Measurements from ENCODE around the gene PPP2R5C.
"Not testable (repeated sequence)": the region's sequence is repeated elsewhere in the genome, so short reads cannot be mapped to it uniquely, and the experiment has no call there.

Gene PPP2R5C

DNA sequence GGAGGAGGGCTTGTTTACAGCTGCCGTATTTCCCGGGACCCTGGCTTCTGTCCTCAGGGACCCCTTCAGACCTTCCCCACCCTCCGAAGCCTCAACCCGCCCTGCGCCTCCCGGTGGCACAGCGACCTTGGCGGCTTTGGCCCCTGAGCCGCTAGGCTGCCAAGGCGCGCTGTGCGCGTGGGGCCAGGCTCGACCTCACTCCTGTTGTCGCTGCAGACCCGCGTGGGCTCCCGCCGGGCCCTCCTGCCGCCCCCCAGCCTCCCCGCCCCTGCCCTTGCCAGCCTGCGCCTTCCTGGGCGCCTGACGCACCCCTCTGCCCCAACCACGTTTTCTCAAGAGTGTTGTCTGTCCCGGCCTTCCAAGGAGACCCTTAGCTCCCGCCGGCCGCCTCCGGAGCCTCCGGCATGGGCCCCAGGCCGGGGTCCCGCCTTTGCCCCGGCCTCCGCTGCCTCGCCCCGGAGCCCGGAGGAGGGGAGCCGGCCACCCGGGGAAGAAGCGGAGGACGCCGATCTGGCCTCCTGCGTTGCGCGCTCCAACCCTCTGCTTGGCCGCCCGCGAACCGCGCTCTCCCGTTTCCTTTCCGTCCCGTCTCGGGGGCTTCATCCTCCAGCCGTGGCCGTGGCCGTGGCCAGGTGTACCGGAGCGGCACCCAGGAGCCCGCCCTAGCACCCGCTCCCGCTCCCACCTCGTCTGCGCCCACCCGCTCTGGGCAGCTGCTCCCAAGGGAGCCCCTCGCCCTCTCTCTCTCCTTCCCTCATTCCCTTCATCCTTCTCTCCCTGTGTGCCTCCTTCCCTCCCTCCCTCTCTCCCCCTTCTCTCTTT, 19.9 kb downstream of the PPP2R5C start:
- DNase-seq (ENCODE audit: low read depth) = no peak

DNA sequence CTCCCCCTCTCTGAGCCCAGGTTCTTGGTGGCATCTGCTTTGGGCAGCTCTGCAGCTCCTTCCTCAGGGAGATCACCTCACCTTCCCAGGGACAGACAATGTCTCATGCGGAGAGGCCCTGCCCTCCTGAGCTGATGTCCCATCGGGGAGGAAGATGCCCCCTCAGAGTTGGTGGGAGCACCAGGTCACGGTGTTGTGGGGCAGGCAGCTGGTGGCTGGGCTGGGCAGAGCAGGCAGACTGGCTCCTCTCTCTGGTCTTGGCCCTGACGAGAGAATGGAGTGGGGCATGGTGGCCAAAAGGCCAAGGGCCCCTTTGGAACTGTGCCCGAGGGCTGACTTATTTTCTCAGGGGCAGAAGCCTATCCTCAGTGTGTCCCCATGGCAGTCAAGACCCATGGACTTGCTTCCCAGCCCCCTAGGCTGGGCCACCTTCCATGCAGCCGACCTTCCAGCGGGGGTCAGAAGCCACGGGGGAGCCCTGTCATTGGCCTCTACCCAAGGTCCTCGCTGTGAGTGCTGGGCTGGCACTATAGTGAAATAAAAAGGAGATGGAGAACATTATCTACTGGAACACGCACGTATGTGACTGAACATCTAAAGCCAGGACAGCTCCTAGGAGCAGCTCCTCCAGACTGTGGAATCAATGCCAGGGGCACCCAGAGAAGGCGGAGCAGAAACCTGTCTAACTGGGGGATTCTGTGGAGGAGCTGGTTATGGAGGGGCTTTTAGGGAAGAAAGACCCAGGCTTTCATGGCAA, 21.9 kb downstream of the PPP2R5C start:
- DNase-seq (ENCODE audit: low read depth) = no peak

DNA sequence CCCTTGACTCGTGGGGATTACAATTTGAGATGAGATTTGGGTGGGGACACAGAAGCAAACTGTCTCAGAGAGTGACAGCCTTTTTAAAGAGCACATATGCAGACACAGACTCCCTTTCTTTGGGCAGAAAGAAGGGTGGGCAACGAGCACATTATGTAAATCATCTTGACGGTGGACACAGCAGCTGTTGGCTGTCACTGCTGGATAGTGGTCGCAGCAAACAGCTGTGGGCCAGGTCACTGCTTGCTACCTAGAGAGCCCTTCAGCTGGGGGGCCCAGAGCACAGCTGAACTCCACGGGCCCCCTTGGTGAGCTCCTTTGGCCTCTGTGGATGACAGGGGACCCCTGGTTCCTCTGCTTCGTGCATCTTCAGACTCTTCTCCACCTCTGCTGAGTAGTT, 23.1 kb downstream of the PPP2R5C start:
- DNase-seq (ENCODE audit: low read depth) = no peak

DNA sequence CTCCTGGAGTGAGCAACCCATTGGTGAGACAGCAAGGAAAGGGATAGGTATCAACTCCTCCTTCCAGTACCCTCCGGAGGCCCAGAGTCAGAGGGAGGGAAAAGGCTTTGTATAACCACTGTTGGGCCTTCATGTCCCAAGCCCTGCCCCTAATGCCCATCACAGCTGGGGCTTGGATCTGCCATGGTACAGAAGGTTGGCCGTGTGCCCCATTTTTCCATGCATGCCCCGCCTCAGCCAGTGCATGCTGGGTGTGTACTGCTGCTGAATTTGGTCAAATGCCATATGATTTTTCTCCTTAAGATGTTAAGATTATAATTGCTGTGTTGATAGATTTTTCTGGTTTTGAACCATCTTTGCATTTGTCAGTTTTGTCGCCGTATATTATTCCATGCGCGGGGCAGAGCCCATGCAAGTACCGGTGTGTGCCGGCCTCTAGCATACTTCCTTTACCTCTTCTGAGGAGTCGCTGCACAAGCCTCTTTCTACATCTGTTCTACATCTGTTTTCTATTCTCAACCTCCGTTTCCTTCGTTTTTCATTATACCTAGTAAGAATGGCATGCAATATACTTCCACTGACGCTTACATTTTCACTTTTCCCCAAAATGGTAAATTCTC, 26.6 kb downstream of the PPP2R5C start:
- no peak for DNase-seq (ENCODE audit: low read depth)

DNA sequence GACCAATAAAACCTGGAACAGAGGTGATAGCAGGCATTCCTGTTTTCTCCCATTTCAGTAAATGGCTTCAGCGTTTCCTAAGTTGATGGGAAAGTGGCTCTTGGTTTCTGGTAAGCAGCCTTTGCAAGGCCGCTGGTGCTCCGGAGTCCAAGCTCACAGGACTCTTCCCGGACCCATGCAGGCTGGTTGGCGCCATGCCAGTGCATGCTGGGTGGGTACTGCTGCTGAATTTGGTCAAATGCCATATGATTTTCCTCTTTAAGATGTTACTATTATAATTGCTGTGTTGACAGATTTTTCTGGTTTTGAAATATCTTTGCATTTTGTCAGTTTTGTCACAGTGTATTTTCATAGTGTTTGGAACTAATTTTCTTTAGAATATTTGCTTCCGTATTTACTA, 27.7 kb downstream of the PPP2R5C start:
- DNase-seq (ENCODE audit: low read depth) = no peak

DNA sequence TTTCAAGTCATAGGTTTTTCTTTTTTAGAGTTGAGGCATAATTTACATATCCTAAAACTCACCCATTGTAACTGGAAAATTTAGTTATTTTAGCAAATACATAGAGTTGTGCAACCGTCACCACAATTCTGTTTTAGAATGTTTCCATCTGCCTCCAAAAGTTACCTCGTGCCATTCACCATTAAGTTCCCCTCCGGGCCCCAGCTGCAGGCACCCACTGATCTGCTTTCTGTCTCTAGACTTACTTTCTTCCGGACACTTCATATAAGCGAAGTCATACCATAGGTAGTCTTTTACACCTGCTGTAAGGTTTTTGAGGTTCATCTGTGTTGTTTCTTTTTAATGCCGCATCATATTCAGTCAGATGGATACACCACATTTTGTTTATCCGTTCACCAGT, 28.7 kb downstream of the PPP2R5C start:
- no peak for DNase-seq (ENCODE audit: low read depth)

DNA sequence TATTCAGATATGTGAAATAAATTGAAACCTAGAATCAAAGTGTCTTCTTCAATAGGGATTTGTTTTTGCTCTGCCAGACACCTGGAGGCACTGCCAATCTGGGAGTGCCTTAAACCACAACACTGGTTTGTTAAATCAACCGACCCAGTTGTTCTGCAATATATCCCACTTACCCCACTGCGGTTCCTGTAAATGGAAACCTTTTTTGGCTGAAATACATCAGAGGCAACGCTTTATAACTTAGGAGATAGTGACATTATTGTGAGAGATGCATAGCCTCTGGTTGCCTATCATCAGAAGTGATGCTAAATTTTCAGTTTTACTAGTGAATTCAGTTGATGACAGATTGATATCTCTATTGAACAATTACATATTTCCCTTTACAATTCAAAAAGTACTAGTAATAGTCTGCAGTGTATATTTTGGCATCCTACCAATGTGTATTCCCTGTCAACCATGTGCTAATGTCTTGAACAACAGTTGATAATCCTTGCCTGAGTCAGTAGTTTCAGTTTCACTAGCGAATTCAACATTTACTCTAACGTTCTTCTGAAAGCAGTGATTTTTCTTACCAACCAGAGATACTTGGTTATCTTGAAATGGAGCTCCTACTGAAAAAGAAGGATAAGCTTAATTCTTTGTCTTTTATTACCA, 30.5 kb downstream of the PPP2R5C start:
- no peak for DNase-seq (ENCODE audit: low read depth)

DNA sequence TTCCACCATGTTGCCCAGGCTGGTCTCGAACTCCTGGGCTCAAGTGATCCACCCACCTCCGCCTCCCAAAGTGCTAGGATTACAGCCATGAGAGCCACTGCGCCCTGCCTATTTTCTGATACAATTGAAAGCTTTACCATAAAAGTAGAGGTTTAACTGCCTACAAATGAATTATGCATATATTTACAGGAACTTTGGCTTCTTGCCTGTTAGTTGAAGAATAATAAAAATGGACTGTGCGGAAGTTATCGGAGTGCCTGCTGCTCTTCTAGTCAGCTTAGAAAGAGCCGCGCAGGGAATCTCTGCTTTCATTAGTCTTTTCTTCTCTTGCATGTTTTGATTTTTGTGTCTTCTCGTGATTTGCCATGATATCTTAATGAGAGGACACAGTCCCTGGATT, 34.5 kb downstream of the PPP2R5C start:
- no peak for DNase-seq (ENCODE audit: low read depth)

DNA sequence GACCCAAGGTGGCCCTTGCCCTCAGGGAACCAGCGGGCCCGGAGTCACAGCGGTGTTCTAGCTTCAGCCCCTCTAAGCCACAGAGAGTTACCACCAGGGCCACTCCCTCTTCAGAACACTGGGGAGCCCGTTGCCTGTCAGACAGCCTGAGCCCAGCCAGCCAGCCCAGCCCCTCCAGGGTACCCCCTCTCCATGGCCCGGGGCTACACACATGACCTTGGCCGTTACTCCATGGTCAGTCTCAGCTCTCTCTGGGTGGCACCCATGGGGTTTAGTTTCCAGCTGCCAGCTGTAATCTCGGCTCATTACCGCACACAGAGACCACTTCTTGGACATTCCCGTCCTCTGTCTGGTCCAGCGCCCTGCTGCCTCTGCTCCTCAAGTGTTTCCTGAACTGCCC, 35.0 kb downstream of the PPP2R5C start:
- no peak for DNase-seq (ENCODE audit: low read depth)

DNA sequence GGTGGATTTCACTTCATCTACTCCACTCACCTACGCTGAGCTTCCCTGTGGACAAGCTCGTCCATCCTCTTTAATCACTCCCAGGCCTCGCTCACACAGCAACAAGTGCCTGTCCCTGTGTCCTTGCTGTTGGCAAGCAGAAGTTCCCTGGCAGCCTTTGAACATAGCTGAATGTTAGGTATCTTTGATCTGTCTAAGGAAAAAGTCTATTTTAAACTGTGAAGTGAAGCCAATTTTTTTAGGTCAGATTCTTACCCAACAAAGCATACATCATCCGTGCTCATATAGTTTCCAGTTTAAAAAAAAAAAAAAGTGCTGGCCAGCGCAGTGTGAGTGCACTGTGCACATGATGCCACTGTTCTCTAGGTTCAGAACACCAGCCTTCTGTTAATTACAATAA, 36.3 kb downstream of the PPP2R5C start:
- DNase-seq (ENCODE audit: low read depth) = no peak

DNA sequence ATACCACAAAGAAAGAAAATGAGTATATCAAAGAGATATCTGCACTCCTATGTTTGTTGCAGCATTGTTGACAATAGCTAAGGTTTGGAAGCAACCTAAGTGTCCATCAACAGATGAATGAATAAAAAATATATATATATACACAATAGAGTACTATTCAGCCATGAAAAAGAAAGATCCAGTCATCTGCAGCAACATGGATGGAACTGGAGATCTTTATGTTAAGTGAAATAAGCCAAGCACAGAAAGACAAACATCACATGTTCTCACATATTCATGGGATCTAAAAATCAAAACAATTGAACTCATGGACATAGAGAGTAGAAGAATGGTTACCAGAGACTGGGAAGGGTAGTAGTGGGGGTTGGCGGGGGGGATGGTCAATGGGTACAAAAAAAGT, 42.9 kb downstream of the PPP2R5C start:
- not testable (repeated sequence) for DNase-seq (ENCODE audit: low read depth)

DNA sequence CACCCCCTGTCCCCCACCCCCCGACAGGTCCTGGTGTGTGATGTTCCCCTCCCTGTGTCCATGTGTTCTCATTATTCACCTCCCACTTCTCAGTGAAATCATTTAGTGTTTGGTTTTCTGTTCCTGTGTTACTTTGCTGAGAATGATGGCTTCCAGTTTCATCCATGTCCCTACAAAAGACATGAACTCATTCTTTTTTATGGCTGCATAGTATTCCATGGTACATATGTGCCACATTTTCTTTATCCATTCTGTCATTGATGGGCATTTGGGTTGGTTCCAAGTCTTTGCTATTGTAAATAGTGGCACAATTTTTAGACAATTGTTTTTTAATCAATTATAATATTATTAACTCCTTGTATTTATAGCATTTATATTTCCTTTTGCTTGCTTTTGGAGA, 44.7 kb downstream of the PPP2R5C start:
- DNase-seq (ENCODE audit: low read depth) = not testable (repeated sequence)

DNA sequence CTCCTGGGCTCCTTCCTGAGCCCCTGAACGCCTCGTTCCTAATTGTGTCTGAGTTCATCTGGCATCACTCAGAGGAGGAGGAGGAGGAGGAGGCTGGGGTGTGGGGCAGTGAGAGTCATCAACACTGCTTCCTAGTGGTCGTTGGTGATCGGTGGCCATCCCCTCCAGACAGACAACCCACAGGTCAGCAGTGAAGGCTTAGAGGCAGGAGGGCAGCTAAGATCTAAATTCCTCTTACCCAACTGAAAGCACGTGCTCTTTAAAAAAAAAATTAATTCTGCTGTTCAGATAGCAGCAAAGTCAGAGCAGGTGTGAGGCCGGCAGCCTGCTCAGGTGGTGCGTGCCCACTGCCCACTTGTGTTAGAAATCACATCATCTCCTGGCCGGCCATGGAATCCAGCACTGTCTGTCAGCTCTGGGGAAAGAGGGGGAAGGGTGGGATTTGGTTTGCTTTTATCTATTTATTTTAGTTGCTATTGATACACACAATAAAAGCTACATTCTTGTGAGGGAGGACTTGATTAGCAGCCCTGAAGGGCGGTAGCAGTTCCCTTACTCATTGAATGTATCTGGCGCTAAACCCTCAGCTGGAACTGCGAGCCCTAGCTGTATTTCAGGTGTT, 46.6 kb downstream of the PPP2R5C start:
- no peak for DNase-seq (ENCODE audit: low read depth)

DNA sequence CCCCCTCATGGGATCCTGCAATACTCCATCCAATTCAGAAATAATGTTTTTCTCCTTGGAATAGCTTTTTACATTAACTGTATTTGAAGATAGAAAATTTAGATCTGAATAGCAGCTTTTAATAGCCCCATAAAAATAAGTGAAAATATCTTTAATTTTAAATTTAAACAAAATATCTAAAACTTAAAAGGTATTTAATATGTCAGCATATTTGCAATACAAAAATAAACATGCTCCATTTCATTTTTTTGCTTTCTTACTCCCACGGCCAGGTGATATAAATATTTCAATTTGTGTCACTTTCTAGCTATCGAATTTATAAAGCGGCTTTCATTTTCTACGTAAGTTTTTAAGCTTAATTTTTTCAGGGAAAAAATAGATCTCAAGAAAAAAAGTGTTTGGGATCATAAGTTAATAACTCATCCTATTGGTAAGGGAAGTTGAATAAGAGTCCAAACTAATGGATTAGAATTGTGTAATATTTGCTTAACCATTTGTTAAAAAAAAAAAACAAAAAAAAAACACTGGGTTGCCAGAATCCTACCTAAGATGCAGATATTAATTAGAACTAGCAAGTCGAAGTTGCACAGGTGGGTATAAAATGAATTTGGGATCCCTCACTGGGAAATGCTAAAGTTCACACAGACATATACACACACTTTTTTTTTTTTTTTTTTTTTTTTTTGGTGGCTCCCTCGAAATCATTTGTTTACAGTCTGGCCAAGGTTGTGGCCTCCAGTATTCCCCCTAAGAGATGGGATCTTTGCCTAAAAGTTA, 47.6 kb downstream of the PPP2R5C start:
- DNase-seq (ENCODE audit: low read depth) = no peak

DNA sequence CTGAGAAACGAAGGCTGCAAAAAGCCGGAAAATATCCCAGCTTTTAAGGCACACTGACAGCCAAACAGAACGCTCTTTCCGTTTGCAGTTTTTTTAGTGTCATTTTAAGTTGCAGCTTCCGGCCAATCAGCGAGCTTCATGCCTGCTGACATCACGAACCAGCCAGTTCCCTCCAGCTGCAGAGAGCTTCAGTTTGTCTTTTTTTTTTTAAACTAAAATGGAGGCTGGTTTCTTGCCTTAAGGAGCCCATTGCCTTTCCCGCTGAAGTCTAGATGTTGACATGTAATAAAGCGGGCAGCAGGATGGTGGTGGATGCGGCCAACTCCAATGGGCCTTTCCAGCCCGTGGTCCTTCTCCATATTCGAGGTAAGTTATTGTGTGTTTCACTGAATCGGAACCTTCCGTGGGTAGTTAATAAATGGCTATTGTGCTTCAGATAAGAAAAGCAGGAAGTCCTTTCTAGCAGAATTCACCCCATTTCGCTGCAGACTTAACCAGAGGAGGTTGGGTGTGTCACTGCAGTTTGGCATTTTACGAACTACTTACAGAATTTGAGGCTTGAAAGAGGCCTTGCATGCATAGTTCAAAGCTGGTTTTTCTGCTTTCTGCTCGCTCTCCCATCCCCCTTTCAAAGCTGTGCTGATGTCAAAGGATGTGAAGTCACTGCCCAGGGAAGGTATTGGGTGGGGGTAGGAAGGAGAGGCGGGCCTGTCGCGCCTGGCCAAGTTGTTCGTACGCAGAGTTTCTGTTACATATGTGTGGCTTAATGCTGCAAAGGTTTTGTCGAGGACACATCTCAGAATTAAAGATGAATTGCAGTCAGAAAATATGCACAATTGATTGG, 48.4 kb downstream of the PPP2R5C start:
- peak; percentile 71 for DNase-seq (ENCODE audit: low read depth)

DNA sequence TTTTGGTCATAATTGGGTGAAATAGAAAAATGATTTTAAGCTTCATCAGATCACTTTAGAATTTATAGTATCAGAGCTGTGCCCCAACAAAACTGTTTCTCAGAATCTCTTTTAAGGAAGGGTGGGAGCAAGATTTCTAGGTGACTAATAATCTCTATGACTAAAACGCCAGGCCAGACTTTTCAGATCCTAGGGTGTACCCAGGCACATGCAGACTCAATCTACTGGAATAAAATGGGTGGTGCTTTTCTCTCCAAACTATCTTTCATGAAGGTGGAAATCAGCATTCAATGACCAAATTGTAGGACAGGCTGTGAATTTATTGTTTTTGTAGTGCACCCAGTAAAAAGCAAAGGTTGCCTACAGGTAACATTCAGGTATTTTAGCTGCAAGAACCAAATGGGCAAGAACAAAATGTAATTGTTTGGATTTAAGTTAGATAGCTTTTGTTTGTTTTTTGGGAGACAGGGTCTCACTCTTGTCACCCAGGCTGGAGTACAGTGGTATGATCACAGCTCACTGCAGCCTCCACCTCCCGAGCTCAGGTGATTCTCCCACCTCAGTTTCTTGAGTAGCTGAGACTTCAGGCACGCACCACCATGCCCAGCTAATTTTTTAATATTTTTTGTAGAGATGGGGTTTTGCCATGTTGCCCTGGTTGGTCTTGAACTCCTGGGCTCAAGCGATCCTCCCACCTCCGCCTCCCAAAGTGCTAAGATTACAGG, 49.5 kb downstream of the PPP2R5C start:
- no peak for DNase-seq (ENCODE audit: low read depth)

DNA sequence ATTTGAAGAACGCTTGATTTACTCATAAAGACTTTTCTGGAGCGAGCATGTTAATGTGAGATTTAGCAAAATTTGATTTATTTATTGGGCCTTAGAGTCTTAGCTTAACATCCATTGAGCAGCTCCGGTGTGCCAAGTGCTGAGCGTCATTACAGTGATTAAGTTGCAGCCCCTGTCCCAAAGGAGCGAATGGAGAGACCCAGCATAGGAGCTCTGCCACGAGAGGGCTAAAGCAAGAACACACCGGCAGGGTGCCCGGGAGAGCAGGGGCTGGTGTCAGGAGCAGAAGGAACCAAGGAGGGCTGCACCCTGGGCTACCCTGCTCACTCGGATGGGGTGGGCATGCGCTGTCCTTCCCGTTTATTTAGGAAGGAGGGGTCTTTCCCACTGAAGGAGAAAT, 50.6 kb downstream of the PPP2R5C start:
- no peak for DNase-seq (ENCODE audit: low read depth)

DNA sequence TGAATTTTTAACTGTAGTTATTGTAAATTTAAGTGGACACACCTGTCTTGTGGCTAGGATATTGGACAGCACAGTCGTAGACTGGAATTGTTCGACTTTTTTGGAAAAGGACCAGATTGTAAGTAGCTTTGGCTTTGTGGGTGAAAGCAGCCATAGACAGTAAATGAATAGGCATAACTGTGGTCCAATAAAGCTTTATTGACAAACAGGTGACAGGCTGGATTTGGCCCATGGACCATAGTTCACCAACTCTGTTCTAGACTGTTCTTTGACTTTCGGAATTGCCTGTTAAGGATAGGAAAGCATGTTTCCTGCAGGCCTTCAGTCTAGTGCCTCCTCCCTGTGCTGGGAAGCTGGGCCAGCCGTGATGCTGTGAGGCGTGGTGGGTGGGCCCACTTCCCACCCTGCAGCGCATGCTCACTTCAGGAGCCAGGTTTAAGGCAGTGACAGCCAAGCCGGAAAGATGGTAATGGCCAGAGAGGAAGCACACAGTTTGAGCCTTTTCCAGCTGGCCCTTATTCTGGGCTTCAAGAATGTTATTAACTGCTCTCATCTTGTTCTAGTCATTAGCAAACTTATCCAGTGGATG, 51.8 kb downstream of the PPP2R5C start:
- no peak for DNase-seq (ENCODE audit: low read depth)

DNA sequence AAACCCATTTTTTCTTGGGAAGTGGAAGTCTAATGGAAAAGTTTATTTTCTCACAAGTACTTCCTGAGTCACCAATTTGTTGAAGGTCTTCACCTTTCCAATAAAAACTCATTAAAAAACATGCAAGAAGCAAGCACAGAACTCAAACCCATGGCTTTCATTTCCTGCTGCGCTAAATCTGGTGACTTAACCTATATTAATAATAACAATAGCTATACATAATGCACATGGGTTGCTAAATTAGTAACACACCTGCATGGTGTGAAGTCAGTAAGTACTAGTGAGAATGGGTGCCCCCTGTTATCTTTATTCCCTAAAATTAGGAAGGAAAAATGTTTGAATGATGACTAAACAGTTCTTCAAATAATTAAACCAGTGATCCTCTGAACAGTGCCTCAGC, 52.3 kb downstream of the PPP2R5C start:
- no peak for DNase-seq (ENCODE audit: low read depth)
